Endothelial cell of umbilical vein (primary cell): ENCODE data around the gene BCL3. TPM values are rescaled to one million over a fixed set of nuclear protein-coding genes. Genes with fewer than 3 reads are reported as not detected.

ENCODE experiments used
- BruUV-seq: library from RNA; stranded (reverse); fragments of 400-500 nt; replicated peaks from 2 replicates; lab custom pipeline; 2021; lab: Mats Ljungman, UMichigan
- CTCF ChIA-PET: fragments of 300-600, 350-600 bp; sonication (Branson Sonifier 250); formaldehyde crosslinking; loops from one replicate; lab custom pipeline; 2021; ENCODE audit warnings: antibody characterized with exemption, inconsistent platforms; lab: Charles Lee
- POLR2A ChIA-PET: fragments of 300-600, 350-600 bp; sonication (Branson Sonifier 250); formaldehyde crosslinking; loops from one replicate; lab custom pipeline; 2021; ENCODE audit warnings: antibody characterized with exemption, inconsistent platforms; lab: Charles Lee
- DNase-seq: peaks from one replicate; pipeline ENCODE4 v3.0.0-alpha.2; 2011; ENCODE audit warnings: low read depth, low spot score
- FAIRE-seq: peaks from 2 replicates; lab custom pipeline; 2011; peaks lifted over from hg19 to GRCh38; lab: Jason Lieb, UNC
- H2AFZ ChIP-seq: 2 replicates; pipeline ENCODE4 v1.6.0; 2012; ENCODE audit warnings: low read depth, low read length, control low read depth, inconsistent platforms
- H3K27ac ChIP-seq: 2 replicates; pipeline ENCODE4 v1.5.1; 2011; ENCODE audit warnings: low read depth, mild to moderate bottlenecking, control low read depth, low read length, moderate library complexity; ENCODE audit not compliant: insufficient read depth
- H3K27me3 ChIP-seq, 2 experiments: 2 replicates each; pipeline versions ENCODE4 v1.6.0 to v1.6.1; 2011; ENCODE audit warnings: low read length in 2 of 2, mixed read lengths in 1 of 2; ENCODE audit not compliant: control insufficient read depth in 2 of 2, insufficient read depth in 2 of 2
- H3K36me3 ChIP-seq, 2 experiments: 2 replicates in 1 of 2; 3 replicates in 1 of 2; pipeline ENCODE4 v1.5.1; 2011; ENCODE audit warnings: low read length in 2 of 2, mild to moderate bottlenecking in 1 of 2, moderate library complexity in 1 of 2; ENCODE audit not compliant: control insufficient read depth in 2 of 2, insufficient read depth in 2 of 2; ENCODE audit errors: extremely low read depth in 1 of 2
- H3K4me1 ChIP-seq: 3 replicates; pipeline ENCODE4 v1.5.1; 2011; ENCODE audit warnings: mild to moderate bottlenecking, low read length; ENCODE audit not compliant: control insufficient read depth, insufficient read depth; ENCODE audit errors: extremely low read depth
- H3K4me2 ChIP-seq: 2 replicates; pipeline ENCODE4 v1.6.1; 2011; ENCODE audit warnings: low read length, control low read depth, mixed read lengths; ENCODE audit not compliant: insufficient read depth
- H3K4me3 ChIP-seq, 3 experiments: fragments of 200-600 bp in 1 of 3; sonication (generic), shearing (Covaris generic) in 1 of 3; replicated peaks in 1 of 3; 2 replicates each; pipeline ENCODE4 v1.5.1; 2011 to 2016; ENCODE audit warnings: control low read depth in 3 of 3, low read length in 3 of 3, mild to moderate bottlenecking in 2 of 3, inconsistent platforms in 1 of 3, low read depth in 1 of 3, moderate library complexity in 1 of 3; ENCODE audit not compliant: insufficient read depth in 1 of 3
- H3K79me2 ChIP-seq: 2 replicates; pipeline ENCODE4 v1.6.0; 2012; ENCODE audit warnings: low read length, inconsistent platforms; ENCODE audit not compliant: control insufficient read depth, insufficient read depth
- H3K9ac ChIP-seq: replicated peaks from 2 replicates; pipeline ENCODE3; 2011; ENCODE audit warnings: low read length, control low read depth; ENCODE audit not compliant: insufficient read depth; ENCODE audit errors: extremely low read depth
- H3K9me1 ChIP-seq: replicated peaks from 3 replicates; pipeline ENCODE4 v1.6.0; 2011; ENCODE audit warnings: mild to moderate bottlenecking, low read length; ENCODE audit not compliant: control insufficient read depth, insufficient read depth; ENCODE audit errors: extremely low read depth
- H3K9me3 ChIP-seq: replicated peaks from 2 replicates; pipeline ENCODE4 v1.5.1; 2012; ENCODE audit warnings: low read length, inconsistent platforms; ENCODE audit not compliant: control insufficient read depth, insufficient read depth
- H4K20me1 ChIP-seq: replicated peaks from 2 replicates; pipeline ENCODE3; 2011; ENCODE audit warnings: mild to moderate bottlenecking, low read length; ENCODE audit not compliant: control insufficient read depth, insufficient read depth; ENCODE audit errors: extremely low read depth
- CTCF ChIP-seq, 2 donors: IDR thresholded peaks; 1 replicate in 1 of 2; 2 replicates in 1 of 2; pipeline ENCODE4 v1.5.1; 2011; ENCODE audit warnings: low read length in 2 of 2, mild to moderate bottlenecking in 2 of 2, moderate library complexity in 2 of 2, control low read depth in 1 of 2, inconsistent platforms in 1 of 2, low read depth in 1 of 2; ENCODE audit not compliant: insufficient read depth in 1 of 2; ENCODE audit errors: extremely low read depth in 1 of 2
- EZH2 ChIP-seq: IDR thresholded peaks from 2 replicates; pipeline ENCODE4 v1.6.1; 2012; ENCODE audit warnings: borderline replicate concordance, low read depth, mild to moderate bottlenecking, moderate library complexity, low read length, inconsistent platforms; ENCODE audit not compliant: severe bottlenecking
- FOS ChIP-seq: IDR thresholded peaks from 2 replicates; pipeline ENCODE4 v1.6.1; 2011; ENCODE audit warnings: mild to moderate bottlenecking, low read length, moderate library complexity, borderline replicate concordance; ENCODE audit not compliant: insufficient read depth
- GATA2 ChIP-seq: IDR thresholded peaks from 2 replicates; pipeline ENCODE4 v1.7.0; 2011; ENCODE audit warnings: low read depth, mild to moderate bottlenecking, moderate library complexity, mixed read lengths, low read length; ENCODE audit not compliant: insufficient read length, insufficient read depth
- JUN ChIP-seq: IDR thresholded peaks from 2 replicates; pipeline ENCODE4 v1.6.1; 2011; ENCODE audit warnings: borderline replicate concordance, low read depth; ENCODE audit not compliant: insufficient read length, insufficient read depth
- MAX ChIP-seq: IDR thresholded peaks from 2 replicates; pipeline ENCODE4 v1.6.1; 2011; ENCODE audit not compliant: insufficient read depth, insufficient read length
- MYC ChIP-seq: IDR thresholded peaks from one replicate; pipeline ENCODE4 v1.6.1; 2011; ENCODE audit warnings: mild to moderate bottlenecking, low read depth, low read length
- POLR2A ChIP-seq: IDR thresholded peaks from 2 replicates; pipeline ENCODE4 v1.6.1; 2012; ENCODE audit warnings: low read depth, mild to moderate bottlenecking, control low read depth, low read length
- POLR2AphosphoS5 ChIP-seq: IDR thresholded peaks from 2 replicates; pipeline ENCODE4 v1.6.1; 2012; ENCODE audit warnings: low read depth, mild to moderate bottlenecking, control low read depth, low read length, moderate library complexity; ENCODE audit not compliant: insufficient read depth
- dilution Hi-C: fragments of 300-500 bp; cut with MboI; formaldehyde crosslinking; loops from one replicate; pipeline ENCODE4 v1.15.0; 2019; ENCODE audit warnings: low sequenced_read_pairs; ENCODE audit not compliant: extremely low pct_ligation_motif_present
- intact Hi-C: fragments of 100-400 bp; cut with micrococcal nuclease; formaldehyde crosslinking; loops from one replicate; pipeline ENCODE4 v1.10.0; 2022
- polyA plus RNA-seq, 4 experiments: library from polyadenylated mRNA; depleted of rRNA in 3 of 4; stranded (reverse) in 3 of 4; unstranded in 1 of 4; fragments of >200 nt; gene quantifications; 2 replicates each; pipeline versions ENCODE4 v1.2.1 to v1.2.3, GENCODE V29; 2011 to 2012; ENCODE audit warnings: missing spikeins in 1 of 4
- total RNA-seq: library from RNA; stranded (reverse); gene quantifications from 2 replicates; pipeline ENCODE4 v1.2.3, GENCODE V29; 2021

The BCL3 gene
- total and polyA plus RNA-seq, 2 donors (not counting 3 experiments of a cell fraction or from before 2014, with no cell fraction given): 11.0 to 26.9 TPM

DNA sequence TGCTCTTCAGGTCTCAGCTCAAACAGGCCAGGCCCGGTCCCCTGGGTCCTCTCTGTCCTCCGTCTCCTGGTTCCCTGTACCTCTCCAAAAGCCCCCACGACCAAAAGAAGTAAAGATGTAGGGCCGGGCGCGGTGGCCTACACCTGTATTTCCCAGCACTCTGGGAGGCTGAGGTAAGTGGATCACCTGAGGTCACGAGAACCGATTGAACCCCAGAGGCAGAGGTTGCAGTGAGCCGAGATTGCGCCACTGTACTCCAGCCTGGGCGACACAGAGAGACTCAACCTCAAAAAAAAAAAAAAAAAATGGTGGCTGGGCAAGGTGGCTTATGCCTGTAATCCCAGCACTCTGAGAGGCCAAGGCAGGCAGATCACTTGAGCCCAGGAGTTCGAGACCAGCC, 22.0 kb upstream of the BCL3 start:
- no peak for FAIRE-seq
- CTCF ChIA-PET: interaction anchor here (3.9 to 15.8 kb wide), 2 partner anchors 17 to 42 kb away, joined by 57 to 688 read pairs; partner anchors contain the start of gene CBLC
- dilution Hi-C loops: no loop called here

More for the DNA sequence above, 22.0 kb upstream of the BCL3 start:
- H3K9ac ChIP-seq: no peak overlapping the region
- no peaks in the 10 kb centered on the region for H3K27me3 ChIP-seq
- BruUV-seq: no TSS peak
- no peak overlapping the region for H2AFZ ChIP-seq
- H3K4me1 ChIP-seq: peaks cover 29% of the 10 kb centered on the region
- H3K79me2 ChIP-seq: no peaks in the 10 kb centered on the region
- no peaks in the 10 kb centered on the region for H4K20me1 ChIP-seq
- H3K36me3 ChIP-seq: no peaks in the 10 kb centered on the region
- H3K9me3 ChIP-seq: no peaks in the 10 kb centered on the region
- POLR2A ChIA-PET: interaction anchor here (0.7 kb wide), 1 partner anchor 399 kb away, joined by 5 read pairs; no protein-coding TSS in a partner anchor
- DNase-seq: no peak
- no peak overlapping the region for H3K4me2 ChIP-seq
- no peak overlapping the region for H3K27ac ChIP-seq
- no peaks in the 10 kb centered on the region for H3K9me1 ChIP-seq
- no peak overlapping the region for H3K4me3 ChIP-seq
- TF ChIP-seq POLR2A: no peak
- no peak for TF ChIP-seq MAX
- no peak for TF ChIP-seq EZH2
- no peak for TF ChIP-seq CTCF (IDR thresholded peaks at IDR 0.05; ENCODE audit: extremely low read depth in 1 of 2, insufficient read depth in 1 of 2, low read depth in 1 of 2, low read length in 2 of 2)
- no peak for TF ChIP-seq POLR2AphosphoS5
- no peak for TF ChIP-seq JUN
- no peak for TF ChIP-seq FOS
- TF ChIP-seq GATA2: no peak
- TF ChIP-seq MYC: no peak
- intact Hi-C loops: no loop called here
